Trophoblast cell (in vitro differentiated cells and primary cell): Measurements from ENCODE around the gene ZNF469.

Experiments used
- DNase-seq, 2 donors: peaks; one replicate each; pipeline ENCODE4 v3.0.0-alpha.2; 2016
- H2AFZ ChIP-seq: 2 replicates; pipeline ENCODE4 v1.6.1; 2013; ENCODE audit warnings: low read length, moderate library complexity, mild to moderate bottlenecking; ENCODE audit not compliant: insufficient read depth, poor library complexity
- H2AK5ac ChIP-seq: 2 replicates; pipeline ENCODE4 v1.6.1; 2013; ENCODE audit warnings: mild to moderate bottlenecking, low read length
- H2BK120ac ChIP-seq: 2 replicates; pipeline ENCODE4 v1.6.1; 2013; ENCODE audit warnings: low read length, mild to moderate bottlenecking, moderate library complexity; ENCODE audit not compliant: insufficient read depth, poor library complexity
- H2BK12ac ChIP-seq: 2 replicates; pipeline ENCODE4 v1.6.1; 2013; ENCODE audit warnings: mild to moderate bottlenecking, low read length, moderate library complexity
- H2BK5ac ChIP-seq: 2 replicates; pipeline ENCODE4 v1.6.1; 2013; ENCODE audit warnings: low read length, low read depth, moderate library complexity, mild to moderate bottlenecking; ENCODE audit not compliant: poor library complexity
- H3K14ac ChIP-seq: 2 replicates; pipeline ENCODE4 v1.6.1; 2013; ENCODE audit warnings: mild to moderate bottlenecking, low read length
- H3K18ac ChIP-seq: 2 replicates; pipeline ENCODE4 v1.6.1; 2013; ENCODE audit warnings: mild to moderate bottlenecking, low read length
- H3K23ac ChIP-seq: 2 replicates; pipeline ENCODE4 v1.6.1; 2013; ENCODE audit warnings: low read length
- H3K27ac ChIP-seq: 2 replicates; pipeline ENCODE4 v1.5.1; 2013; ENCODE audit warnings: low read depth, mild to moderate bottlenecking, inconsistent platforms, low read length, moderate library complexity
- H3K27me3 ChIP-seq: 2 replicates; pipeline ENCODE4 v1.6.1; 2013; ENCODE audit warnings: inconsistent platforms, mild to moderate bottlenecking, low read length, moderate library complexity; ENCODE audit not compliant: insufficient read depth
- H3K36me3 ChIP-seq, 2 experiments: 1 replicate in 1 of 2; 2 replicates in 1 of 2; pipeline ENCODE4 v1.6.1; 2013; ENCODE audit warnings: low read length in 2 of 2, mild to moderate bottlenecking in 2 of 2, moderate library complexity in 1 of 2; ENCODE audit not compliant: insufficient read depth in 2 of 2, control insufficient read depth in 1 of 2
- H3K4ac ChIP-seq: 2 replicates; pipeline ENCODE4 v1.6.1; 2013; ENCODE audit warnings: low read depth, mild to moderate bottlenecking, low read length, moderate library complexity
- H3K4me1 ChIP-seq, 2 experiments: 1 replicate in 1 of 2; 2 replicates in 1 of 2; pipeline ENCODE4 v1.6.1; 2013; ENCODE audit warnings: low read length in 2 of 2, mild to moderate bottlenecking in 2 of 2, moderate library complexity in 1 of 2; ENCODE audit not compliant: insufficient read depth in 2 of 2, control insufficient read depth in 1 of 2
- H3K4me2 ChIP-seq: 2 replicates; pipeline ENCODE4 v1.6.1; 2013; ENCODE audit warnings: inconsistent platforms, mild to moderate bottlenecking, low read length, moderate library complexity
- H3K4me3 ChIP-seq: 2 replicates; pipeline ENCODE4 v1.5.1; 2013; ENCODE audit warnings: mild to moderate bottlenecking, low read depth, low read length, inconsistent platforms
- H3K79me1 ChIP-seq: one replicate; pipeline ENCODE4 v1.6.1; 2013; ENCODE audit warnings: low read length
- H3K79me2 ChIP-seq: 2 replicates; pipeline ENCODE4 v1.6.1; 2013; ENCODE audit warnings: low read length, mild to moderate bottlenecking; ENCODE audit not compliant: control insufficient read depth, insufficient read depth, poor library complexity
- H3K9ac ChIP-seq: 2 replicates; pipeline ENCODE4 v1.6.1; 2013; ENCODE audit warnings: mild to moderate bottlenecking, low read length
- H3K9me3 ChIP-seq: 2 replicates; pipeline ENCODE4 v1.6.1; 2013; ENCODE audit warnings: low read depth, mild to moderate bottlenecking, control low read depth, inconsistent platforms, low read length; ENCODE audit not compliant: insufficient read depth
- H4K12ac ChIP-seq: 2 replicates; pipeline ENCODE4 v1.6.1; 2013; ENCODE audit warnings: low read depth, mild to moderate bottlenecking, low read length, moderate library complexity
- H4K8ac ChIP-seq: 2 replicates; pipeline ENCODE4 v1.6.1; 2013; ENCODE audit warnings: low read depth, mild to moderate bottlenecking, low read length, moderate library complexity
- H4K91ac ChIP-seq: one replicate; pipeline ENCODE4 v1.6.1; 2013; ENCODE audit warnings: low read depth, mild to moderate bottlenecking, low read length, moderate library complexity
- WGBS: extraction: QIAGEN DNeasy Blood & Tissue Kit; methylation state at CpG from one replicate; pipeline ENCODE4 v1.1.7; 2013; ENCODE audit warnings: missing lambda C conversion rate; ENCODE audit not compliant: insufficient read length, insufficient coverage; ENCODE audit errors: extremely low coverage; 5-methylcytosine and 5-hydroxymethylcytosine counted together

The ZNF469 gene

DNA sequence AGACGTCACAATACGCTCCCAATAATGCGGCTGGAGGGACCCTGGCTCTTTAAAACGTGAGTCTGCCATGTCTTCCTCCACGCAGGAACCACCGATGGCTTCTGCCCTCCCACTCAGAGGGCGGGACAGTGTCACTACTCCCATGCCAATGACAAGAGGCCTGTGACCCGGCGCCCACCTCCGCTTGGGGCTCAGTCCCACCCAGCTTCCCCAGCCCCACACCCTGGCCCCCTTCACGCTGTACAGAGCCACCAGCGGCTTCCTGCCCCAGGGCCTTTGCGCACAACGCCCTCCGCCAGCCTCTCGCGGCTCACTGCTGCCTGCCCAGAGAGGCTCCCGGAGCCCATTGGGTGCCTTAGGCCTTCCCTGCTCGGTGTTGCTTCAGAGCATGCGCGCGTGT is 29.5 kb upstream of the ZNF469 start:
- no CpG with 5 or more reads among the region's 22 CpGs for WGBS
- Histone ChIP-seq H3K9me3 (peaks cover 12% of the 10 kb centered on the region), H3K4me1 (no peaks in the 10 kb centered on the region), H2BK12ac (no peak overlapping the region), H3K36me3 (no peaks in the 10 kb centered on the region), H3K14ac (no peak overlapping the region), H4K91ac (no peak overlapping the region), H2BK120ac (no peak overlapping the region), H3K4me3 (no peak overlapping the region), H2AFZ (no peak overlapping the region), H3K4me2 (no peak overlapping the region), H3K27me3 (no peaks in the 10 kb centered on the region), H3K27ac (no peak overlapping the region), H3K23ac (no peak overlapping the region), H3K79me1 (no peaks in the 10 kb centered on the region), H3K9ac (no peak overlapping the region), H3K79me2 (no peaks in the 10 kb centered on the region), H2BK5ac (no peak overlapping the region), H4K12ac (no peak overlapping the region), H2AK5ac (no peak overlapping the region), H4K8ac (no peak overlapping the region), H3K4ac (no peak overlapping the region), H3K18ac (no peak overlapping the region)
- DNase-seq: no peak

DNA sequence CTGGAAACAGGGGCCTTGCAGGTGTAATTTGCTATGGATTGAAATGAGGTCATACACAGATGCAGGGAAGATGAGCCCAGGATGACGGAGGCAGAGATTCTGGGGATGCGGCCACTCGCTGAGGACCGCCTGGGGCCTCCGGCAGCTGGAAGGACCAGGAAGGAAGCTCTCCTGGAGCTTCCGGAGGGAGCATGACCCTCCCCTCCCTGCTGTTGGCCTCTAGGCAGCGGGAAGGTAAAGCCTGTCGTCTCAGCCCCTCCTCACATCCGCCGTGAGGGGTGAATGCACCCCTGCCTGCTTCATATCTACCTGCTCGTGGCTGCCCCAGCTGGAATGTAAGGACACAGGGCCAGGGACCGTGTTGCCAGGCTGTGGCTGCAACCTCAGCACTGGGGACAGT is 29.1 kb upstream of the ZNF469 start:
- DNase-seq: no peak
- Histone ChIP-seq H3K36me3 (no peaks in the 10 kb centered on the region), H2BK120ac (no peak overlapping the region), H3K4me2 (no peak overlapping the region), H4K8ac (no peak overlapping the region), H2AFZ (no peak overlapping the region), H3K79me1 (no peaks in the 10 kb centered on the region), H2AK5ac (no peak overlapping the region), H3K14ac (no peak overlapping the region), H3K27me3 (no peaks in the 10 kb centered on the region), H3K4me3 (no peak overlapping the region), H3K9me3 (peaks cover 12% of the 10 kb centered on the region), H3K4me1 (no peaks in the 10 kb centered on the region), H3K27ac (no peak overlapping the region), H2BK5ac (no peak overlapping the region), H3K23ac (no peak overlapping the region), H4K12ac (no peak overlapping the region), H3K9ac (no peak overlapping the region), H4K91ac (no peak overlapping the region), H2BK12ac (no peak overlapping the region), H3K4ac (no peak overlapping the region), H3K18ac (no peak overlapping the region), H3K79me2 (no peaks in the 10 kb centered on the region)
- no CpG with 5 or more reads among the region's 12 CpGs for WGBS

DNA sequence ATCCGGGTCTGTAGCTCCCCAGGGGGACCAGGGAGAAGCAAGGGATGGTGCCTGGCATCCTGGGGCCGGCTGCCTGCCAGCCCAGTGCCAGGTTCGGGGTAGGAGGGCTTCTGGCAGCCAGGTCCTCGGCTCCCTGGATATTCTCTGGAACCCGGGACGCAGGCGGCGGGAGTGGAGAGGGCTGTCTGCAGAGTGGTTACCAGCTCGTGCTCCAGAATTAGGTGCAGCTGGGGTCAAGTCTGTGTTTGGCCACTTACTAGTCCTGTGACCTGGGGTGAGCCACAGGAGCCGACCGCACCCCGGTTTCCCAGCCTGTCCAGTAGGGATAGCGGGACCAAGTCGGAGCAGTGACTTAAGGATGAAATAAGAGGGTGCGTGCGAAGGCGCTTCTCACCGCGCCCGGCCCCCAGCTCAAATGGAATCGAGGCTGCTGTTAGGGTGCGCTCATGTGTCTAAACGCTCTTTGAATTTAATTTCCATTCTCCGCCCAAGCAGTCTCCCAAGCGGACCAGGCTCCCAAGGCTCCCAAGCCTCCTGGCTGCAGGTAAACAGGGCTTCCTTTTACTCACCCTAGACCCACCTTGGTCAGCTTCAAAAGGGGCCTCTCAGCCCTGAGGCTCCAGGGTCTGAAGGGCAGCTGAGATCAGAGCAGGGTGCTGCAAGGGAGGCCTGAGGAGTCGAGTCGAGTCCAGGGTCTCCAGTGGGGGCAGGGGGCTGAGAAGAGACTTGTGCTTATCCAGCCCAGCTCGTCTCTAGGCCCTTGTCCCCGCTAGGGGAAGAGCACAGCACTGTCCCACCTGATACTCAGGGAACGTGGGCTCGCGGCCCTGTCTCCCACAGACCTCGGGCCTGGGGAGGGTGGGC is 28.3 kb upstream of the ZNF469 start:
- Histone ChIP-seq H3K27ac (no peak overlapping the region), H4K8ac (no peak overlapping the region), H3K18ac (no peak overlapping the region), H3K4me3 (no peak overlapping the region), H4K12ac (no peak overlapping the region), H2BK12ac (no peak overlapping the region), H3K79me1 (no peaks in the 10 kb centered on the region), H3K9me3 (peaks cover 14% of the 10 kb centered on the region), H3K36me3 (no peaks in the 10 kb centered on the region), H4K91ac (no peak overlapping the region), H3K4me1 (no peaks in the 10 kb centered on the region), H3K4ac (no peak overlapping the region), H3K4me2 (no peak overlapping the region), H3K79me2 (no peaks in the 10 kb centered on the region), H3K14ac (no peak overlapping the region), H3K9ac (no peak overlapping the region), H2AK5ac (no peak overlapping the region), H2AFZ (no peak overlapping the region), H2BK5ac (no peak overlapping the region), H2BK120ac (no peak overlapping the region), H3K23ac (no peak overlapping the region), H3K27me3 (no peaks in the 10 kb centered on the region)
- no CpG with 5 or more reads among the region's 33 CpGs for WGBS
- DNase-seq: no peak

DNA sequence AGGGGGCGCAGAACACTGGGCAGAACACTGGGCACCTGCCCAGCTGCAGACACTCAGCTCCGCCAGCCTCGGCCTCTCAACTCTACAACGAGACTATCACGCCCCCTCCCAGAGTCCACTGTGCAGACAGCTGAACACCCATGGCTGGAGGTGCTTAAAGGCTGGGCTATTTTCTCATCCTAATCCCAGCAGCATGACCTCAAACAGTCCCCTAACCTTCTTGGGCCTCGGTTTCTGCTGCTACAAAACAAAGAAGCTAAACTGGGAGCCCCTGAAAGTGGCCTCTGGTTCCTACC is 27.7 kb upstream of the ZNF469 start:
- Histone ChIP-seq H3K18ac (no peak overlapping the region), H3K9ac (no peak overlapping the region), H3K79me1 (no peaks in the 10 kb centered on the region), H3K36me3 (no peaks in the 10 kb centered on the region), H3K27ac (no peak overlapping the region), H3K4me3 (no peak overlapping the region), H2BK120ac (no peak overlapping the region), H4K12ac (no peak overlapping the region), H3K27me3 (no peaks in the 10 kb centered on the region), H3K4me2 (no peak overlapping the region), H3K23ac (no peak overlapping the region), H2BK5ac (no peak overlapping the region), H4K91ac (no peak overlapping the region), H3K4me1 (no peaks in the 10 kb centered on the region), H3K79me2 (no peaks in the 10 kb centered on the region), H4K8ac (no peak overlapping the region), H3K4ac (no peak overlapping the region), H3K14ac (no peak overlapping the region), H3K9me3 (peaks cover 11% of the 10 kb centered on the region), H2BK12ac (no peak overlapping the region), H2AFZ (no peak overlapping the region), H2AK5ac (no peak overlapping the region)
- WGBS: no CpG with 5 or more reads among the region's 6 CpGs
- DNase-seq: no peak
